ENCODE measurements around the gene NAA38. TPM values are rescaled to one million over a fixed set of nuclear protein-coding genes. Genes with fewer than 3 reads are reported as not detected.
A peak's percentile ranks its signal among the peaks of the same experiment; 100 is the strongest.

NAA38 gene
- total RNA-seq, 1 donor from 2014 or later = 64.9 TPM

DNA sequence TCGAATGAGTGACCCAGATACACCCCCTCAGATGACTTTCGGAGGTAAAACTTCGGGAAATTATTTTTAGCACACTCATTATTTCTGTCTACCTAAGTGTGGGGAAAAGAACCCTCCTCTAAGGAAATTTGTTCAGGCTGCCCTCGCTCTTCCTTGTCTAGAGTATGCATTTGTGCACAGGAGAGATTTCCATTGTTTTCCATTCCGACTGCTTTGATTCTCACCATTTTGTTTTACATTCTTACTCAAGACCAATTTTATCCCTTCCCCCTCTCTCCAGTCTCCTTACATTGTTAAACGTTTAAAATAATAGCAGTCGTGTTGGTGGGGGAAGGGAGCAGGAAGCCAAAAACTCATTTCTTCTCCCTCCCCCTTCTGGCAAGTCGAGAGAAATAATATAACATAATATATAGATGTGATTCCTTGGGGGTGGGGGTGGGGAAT lies 29.7 kb upstream of the NAA38 start:
- TF ChIP-seq, protein P1, sequence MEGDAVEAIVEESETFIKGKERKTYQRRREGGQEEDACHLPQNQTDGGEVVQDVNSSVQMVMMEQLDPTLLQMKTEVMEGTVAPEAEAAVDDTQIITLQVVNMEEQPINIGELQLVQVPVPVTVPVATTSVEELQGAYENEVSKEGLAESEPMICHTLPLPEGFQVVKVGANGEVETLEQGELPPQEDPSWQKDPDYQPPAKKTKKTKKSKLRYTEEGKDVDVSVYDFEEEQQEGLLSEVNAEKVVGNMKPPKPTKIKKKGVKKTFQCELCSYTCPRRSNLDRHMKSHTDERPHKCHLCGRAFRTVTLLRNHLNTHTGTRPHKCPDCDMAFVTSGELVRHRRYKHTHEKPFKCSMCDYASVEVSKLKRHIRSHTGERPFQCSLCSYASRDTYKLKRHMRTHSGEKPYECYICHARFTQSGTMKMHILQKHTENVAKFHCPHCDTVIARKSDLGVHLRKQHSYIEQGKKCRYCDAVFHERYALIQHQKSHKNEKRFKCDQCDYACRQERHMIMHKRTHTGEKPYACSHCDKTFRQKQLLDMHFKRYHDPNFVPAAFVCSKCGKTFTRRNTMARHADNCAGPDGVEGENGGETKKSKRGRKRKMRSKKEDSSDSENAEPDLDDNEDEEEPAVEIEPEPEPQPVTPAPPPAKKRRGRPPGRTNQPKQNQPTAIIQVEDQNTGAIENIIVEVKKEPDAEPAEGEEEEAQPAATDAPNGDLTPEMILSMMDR (conservative IDR thresholded peaks at IDR 0.05) = no peak
- H3K4me3 Mint-ChIP-seq = no peak overlapping the region
- no peaks in the 10 kb centered on the region for H3K27me3 Mint-ChIP-seq
- no peaks in the 10 kb centered on the region for H3K4me1 Mint-ChIP-seq (ENCODE audit: unreplicated experiment)
- no peaks in the 10 kb centered on the region for H3K9me3 Mint-ChIP-seq
- no peak for DNase-seq (ENCODE audit: extremely low spot score, unreplicated experiment)
- no peak overlapping the region for H3K27ac Mint-ChIP-seq
- H3K36me3 Mint-ChIP-seq = peaks cover 8% of the 10 kb centered on the region

DNA sequence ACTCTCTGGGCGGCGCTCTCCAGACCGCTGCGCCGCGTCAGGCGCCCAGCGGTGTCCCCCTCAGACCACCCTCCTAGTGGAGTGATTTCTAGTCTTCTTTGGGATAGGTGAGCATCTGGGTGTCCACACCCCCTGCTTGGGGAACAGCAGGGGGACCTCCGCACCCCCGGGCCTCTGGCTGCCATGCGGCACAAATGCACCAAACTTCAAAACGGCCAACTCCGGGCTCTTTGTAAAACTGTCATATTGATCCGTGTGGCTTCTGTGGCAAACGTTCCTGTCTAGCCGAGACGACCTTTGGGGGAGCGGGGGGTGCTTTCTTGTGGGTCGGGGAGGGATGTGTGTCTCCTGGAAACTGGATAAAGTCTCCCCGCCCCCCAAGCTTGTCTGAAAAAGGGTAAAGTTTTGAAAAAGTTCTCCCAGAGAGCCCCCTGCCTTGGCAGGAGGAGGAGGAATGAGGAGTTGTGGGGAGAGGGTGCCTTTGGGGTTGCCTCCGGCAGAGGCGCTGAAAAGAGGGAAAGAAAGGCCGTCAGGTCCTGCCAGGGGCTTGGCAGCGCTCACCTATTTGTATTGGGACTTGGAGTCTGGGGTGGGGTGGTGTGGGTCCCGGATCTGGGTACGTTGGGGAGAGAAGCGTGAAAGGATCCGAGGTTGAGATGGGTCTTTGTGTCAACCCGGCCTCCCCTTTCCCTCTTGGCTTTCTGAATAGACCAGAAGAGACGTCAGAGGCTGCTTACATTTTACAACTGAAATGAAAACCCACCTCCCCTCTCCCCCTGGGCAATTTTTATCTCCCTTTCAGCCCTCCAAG lies 29.1 kb upstream of the NAA38 start:
- no peak overlapping the region for H3K27ac Mint-ChIP-seq
- no peaks in the 10 kb centered on the region for H3K9me3 Mint-ChIP-seq
- TF ChIP-seq, protein P1 (conservative IDR thresholded peaks at IDR 0.05) = peak; percentile 31
- peaks cover 5% of the 10 kb centered on the region for H3K36me3 Mint-ChIP-seq
- no peak overlapping the region for H3K4me3 Mint-ChIP-seq
- no peaks in the 10 kb centered on the region for H3K4me1 Mint-ChIP-seq (ENCODE audit: unreplicated experiment)
- DNase-seq (ENCODE audit: extremely low spot score, unreplicated experiment) = no peak
- H3K27me3 Mint-ChIP-seq = no peaks in the 10 kb centered on the region

DNA sequence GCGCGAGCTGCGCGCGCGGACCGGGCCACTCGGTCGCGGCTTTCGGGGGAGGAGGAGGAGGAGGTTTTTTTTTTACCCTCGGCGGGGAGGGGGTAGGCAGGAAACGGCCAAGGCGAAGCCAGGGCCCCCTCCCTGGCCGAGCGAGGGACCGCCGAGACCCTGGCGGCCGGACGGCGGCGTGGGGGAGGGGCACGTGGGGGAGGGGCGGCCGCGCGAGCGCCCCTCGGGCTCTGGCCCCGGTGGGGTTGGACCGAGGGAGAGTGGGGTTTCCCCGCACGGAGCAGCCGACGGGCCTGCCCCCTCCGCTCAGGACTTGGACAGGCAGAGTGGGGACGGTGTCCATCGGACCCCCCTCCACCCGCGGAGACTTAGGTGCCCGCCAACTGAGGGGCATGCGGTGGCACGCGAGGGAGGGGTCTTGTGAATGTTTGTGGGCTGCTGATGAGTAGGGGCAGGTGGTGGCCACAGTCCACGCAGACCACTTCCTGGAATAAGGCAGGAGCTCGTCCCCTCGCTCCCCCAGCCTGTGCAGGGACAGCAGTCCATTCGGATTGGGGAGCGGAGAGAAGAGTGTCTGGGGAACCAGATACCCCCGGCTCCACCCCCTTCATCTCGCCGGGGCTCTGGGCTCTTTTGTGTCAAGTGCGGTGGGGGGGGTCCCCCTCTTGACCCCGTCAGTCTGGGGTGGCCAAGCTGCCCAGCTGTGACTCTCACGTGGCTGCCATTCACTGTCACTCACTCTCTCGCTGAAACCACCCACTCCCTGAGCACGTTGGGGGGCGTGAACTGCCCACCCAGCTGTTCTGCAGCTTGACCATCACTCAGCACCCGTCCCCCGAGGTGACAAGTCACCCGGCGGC lies 28.2 kb upstream of the NAA38 start:
- TF ChIP-seq, protein P1 (conservative IDR thresholded peaks at IDR 0.05) = no peak
- Mint-ChIP-seq H3K9me3 (no peaks in the 10 kb centered on the region), H3K4me1 (ENCODE audit: unreplicated experiment) (no peaks in the 10 kb centered on the region), H3K27ac (no peak overlapping the region), H3K27me3 (no peaks in the 10 kb centered on the region), H3K36me3 (peaks cover 5% of the 10 kb centered on the region), H3K4me3 (no peak overlapping the region)
- DNase-seq (ENCODE audit: extremely low spot score, unreplicated experiment) = peak; percentile 80

- TF ChIP-seq, protein P1 (conservative IDR thresholded peaks at IDR 0.05) = no peak
- peak overlapping the region; percentile 81 for H3K4me3 Mint-ChIP-seq
- H3K27me3 Mint-ChIP-seq = no peaks in the 10 kb centered on the region
- no peaks in the 10 kb centered on the region for H3K9me3 Mint-ChIP-seq
- DNase-seq (ENCODE audit: extremely low spot score, unreplicated experiment) = no peak
- H3K36me3 Mint-ChIP-seq = no peaks in the 10 kb centered on the region
- no peaks in the 10 kb centered on the region for H3K4me1 Mint-ChIP-seq (ENCODE audit: unreplicated experiment)
- no peak overlapping the region for H3K27ac Mint-ChIP-seq
Measured at GRCh38 chr17:7884581-7885366, 27.4 kb upstream of the NAA38 start.

- Mint-ChIP-seq H3K4me1 (ENCODE audit: unreplicated experiment) (no peaks in the 10 kb centered on the region), H3K4me3 (peak overlapping the region; percentile 88), H3K9me3 (no peaks in the 10 kb centered on the region), H3K36me3 (no peaks in the 10 kb centered on the region), H3K27me3 (no peaks in the 10 kb centered on the region), H3K27ac (no peak overlapping the region)
- TF ChIP-seq, protein P1 (conservative IDR thresholded peaks at IDR 0.05) = no peak
- no peak for DNase-seq (ENCODE audit: extremely low spot score, unreplicated experiment)
Measured at GRCh38 chr17:7883781-7884386, 26.5 kb upstream of the NAA38 start.
